PC-3 (cell line): ENCODE data around the gene A3GALT2.

Experiments
- CTCF ChIP-seq: fragments of 300-600 bp; sonication (generic); conservative IDR thresholded peaks from 2 replicates; pipeline ENCODE4 v1.5.1; 2017; ENCODE audit warnings: antibody characterized with exemption, low read depth, mild to moderate bottlenecking, low read length
- EZH2 ChIP-seq: fragments of 300-600 bp; sonication (generic); IDR thresholded peaks from one replicate; pipeline ENCODE4 v1.6.1; 2017; ENCODE audit warnings: antibody characterized with exemption, mild to moderate bottlenecking, low read length; ENCODE audit not compliant: unreplicated experiment
- EZH2phosphoT487 ChIP-seq: fragments of 300-600 bp; sonication (generic); IDR thresholded peaks from 2 replicates; pipeline ENCODE4 v1.6.1; 2018; ENCODE audit warnings: mild to moderate bottlenecking, antibody characterized with exemption, low read length, borderline replicate concordance

- no peak for TF ChIP-seq CTCF
- TF ChIP-seq EZH2phosphoT487, result no peak
- no peak for TF ChIP-seq EZH2
Measured at GRCh38 chr1:33349778-33350610, 29.1 kb upstream of the A3GALT2 start.
